GM12878 (cell line): Measurements from ENCODE around the gene STAT3.

Experiments used
- CTCF ChIP-seq, 3 experiments: IDR thresholded peaks in 2 of 3; conservative IDR thresholded peaks in 1 of 3; 2 replicates each; pipeline ENCODE4 v1.5.1; 2011; ENCODE audit warnings: low read depth in 3 of 3, low read length in 3 of 3, mild to moderate bottlenecking in 3 of 3, control low read depth in 2 of 3, moderate library complexity in 2 of 3, inconsistent platforms in 1 of 3, mixed read lengths in 1 of 3; ENCODE audit not compliant: control insufficient read depth in 2 of 3, insufficient read depth in 1 of 3; ENCODE audit errors: extremely low read depth in 1 of 3
- EP300 ChIP-seq, 2 experiments: fragments of 150-350 bp in 1 of 2; IDR thresholded peaks; 2 replicates each; pipeline ENCODE4 v1.6.1; 2011 to 2012; ENCODE audit warnings: low read depth in 2 of 2, low read length in 2 of 2, borderline replicate concordance in 1 of 2, improper control_type of control experiment in 1 of 2, inconsistent platforms in 1 of 2; ENCODE audit not compliant: control insufficient read depth in 1 of 2
- EZH2 ChIP-seq: IDR thresholded peaks from 2 replicates; pipeline ENCODE4 v1.6.1; 2012; ENCODE audit warnings: low read depth, mild to moderate bottlenecking, control low read depth, inconsistent platforms, low read length, borderline replicate concordance; ENCODE audit not compliant: control insufficient read depth
- MEF2A ChIP-seq: IDR thresholded peaks from 2 replicates; pipeline ENCODE4 v1.6.1; 2011; ENCODE audit warnings: low read depth, mild to moderate bottlenecking, low read length, moderate library complexity; ENCODE audit not compliant: insufficient read depth
- MXI1 ChIP-seq: fragments of 150-350 bp; IDR thresholded peaks from 2 replicates; pipeline ENCODE4 v1.6.1; 2011; ENCODE audit warnings: low read depth, mild to moderate bottlenecking, inconsistent platforms, low read length, improper control_type of control experiment
- SREBF2 ChIP-seq: IDR thresholded peaks from 2 replicates; pipeline ENCODE4 v1.6.1; 2012; ENCODE audit warnings: mild to moderate bottlenecking, low read length

GRCh38 chr17:42275527-42276358 lies 112.5 kb downstream of the STAT3 start:
- TF ChIP-seq MXI1, result no peak
- no peak for TF ChIP-seq EP300 (IDR thresholded peaks at IDR 0.05; ENCODE audit: borderline replicate concordance in 1 of 2, control insufficient read depth in 1 of 2, low read depth in 2 of 2, low read length in 2 of 2)
- TF ChIP-seq EZH2, result no peak
- TF ChIP-seq SREBF2, result no peak
- TF ChIP-seq MEF2A, result no peak
- no peak for TF ChIP-seq CTCF (IDR thresholded peaks at IDR 0.05 in 2 of 3, conservative IDR thresholded peaks at IDR 0.05 in 1 of 3; ENCODE audit: control insufficient read depth in 2 of 3, extremely low read depth in 1 of 3, insufficient read depth in 1 of 3, low read depth in 3 of 3, low read length in 3 of 3)
